Osteoblast (primary cell): ENCODE measurements around the gene TTC8. TPM values are rescaled to one million over a fixed set of nuclear protein-coding genes. Genes with fewer than 3 reads are reported as not detected.

Source experiments
- DNase-seq: peaks from one replicate; pipeline ENCODE4 v3.0.0; 2011; ENCODE audit warnings: low spot score, mixed read lengths; ENCODE audit not compliant: insufficient read length; ENCODE audit errors: missing footprints
- H2AFZ ChIP-seq: 2 replicates; pipeline ENCODE4 v1.6.0; 2011; ENCODE audit warnings: mild to moderate bottlenecking, low read length
- H3K27ac ChIP-seq: 2 replicates; pipeline ENCODE4 v1.5.1; 2011; ENCODE audit warnings: mild to moderate bottlenecking, low read depth, low read length, moderate library complexity
- H3K27me3 ChIP-seq: 2 replicates; pipeline ENCODE4 v1.6.0; 2012; ENCODE audit warnings: mild to moderate bottlenecking, control low read depth, inconsistent platforms, low read length, moderate library complexity; ENCODE audit not compliant: insufficient read depth
- H3K36me3 ChIP-seq: 2 replicates; pipeline ENCODE4 v1.5.1; 2011; ENCODE audit warnings: mild to moderate bottlenecking, low read length, control low read depth, moderate library complexity; ENCODE audit not compliant: insufficient read depth
- H3K4me1 ChIP-seq: 2 replicates; pipeline ENCODE4 v1.5.1; 2011; ENCODE audit warnings: mild to moderate bottlenecking, low read length, control low read depth, moderate library complexity; ENCODE audit not compliant: insufficient read depth
- H3K4me2 ChIP-seq: 2 replicates; pipeline ENCODE4 v1.6.0; 2011; ENCODE audit warnings: mild to moderate bottlenecking, low read length; ENCODE audit not compliant: insufficient read depth
- H3K4me3 ChIP-seq: fragments of 200-600 bp; sonication (generic); 3 replicates; pipeline ENCODE4 v1.5.1; 2012; ENCODE audit warnings: mild to moderate bottlenecking, low read length, inconsistent platforms; ENCODE audit not compliant: insufficient read depth
- H3K79me2 ChIP-seq: 2 replicates; pipeline ENCODE4 v1.6.0; 2012; ENCODE audit warnings: mild to moderate bottlenecking, low read length, control low read depth, inconsistent platforms; ENCODE audit not compliant: insufficient read depth
- H3K9me3 ChIP-seq: 2 replicates; pipeline ENCODE4 v1.5.1; 2011; ENCODE audit warnings: low read depth, low read length, control low read depth
- H4K20me1 ChIP-seq: 2 replicates; pipeline ENCODE4 v1.6.0; 2012; ENCODE audit warnings: mild to moderate bottlenecking, low read length, control low read depth; ENCODE audit not compliant: insufficient read depth
- total RNA-seq: library from RNA; depleted of rRNA; stranded (reverse); fragments of >200 nt; gene quantifications from 2 replicates; pipeline ENCODE4 v1.2.3, GENCODE V29; 2012
- TF ChIP-seq, protein P1 (sequence below): IDR thresholded peaks from 2 replicates; pipeline ENCODE4 v1.5.1; 2011; ENCODE audit warnings: mild to moderate bottlenecking, low read depth, low read length, moderate library complexity; ENCODE audit errors: extremely low read depth

The TTC8 gene
- total RNA-seq, 1 donor, result 30.8 TPM

DNA sequence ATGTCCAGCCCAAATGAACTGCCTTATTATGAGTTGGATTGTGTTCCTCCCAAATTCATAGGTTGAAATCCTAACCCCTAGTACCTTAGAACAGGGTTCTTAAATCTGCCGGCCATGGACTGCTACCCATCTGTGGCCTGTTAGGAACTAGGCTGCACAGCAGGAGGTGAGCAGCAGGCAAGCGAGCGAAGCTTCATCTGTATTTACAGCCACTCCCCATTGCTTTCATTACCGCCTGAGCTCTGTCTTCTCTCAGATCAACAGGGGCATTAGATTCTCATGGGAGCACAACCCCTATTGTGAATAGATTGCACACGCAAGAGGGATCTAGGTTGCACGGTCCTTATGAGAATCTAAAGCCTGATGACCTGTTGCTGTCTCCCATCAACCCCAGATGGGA, 21.9 kb upstream of the TTC8 start:
- Histone ChIP-seq H3K27ac (no peak overlapping the region), H3K27me3 (no peaks in the 10 kb centered on the region), H3K79me2 (no peaks in the 10 kb centered on the region), H2AFZ (no peak overlapping the region), H3K4me3 (no peak overlapping the region), H3K36me3 (no peaks in the 10 kb centered on the region), H4K20me1 (no peaks in the 10 kb centered on the region), H3K4me1 (no peaks in the 10 kb centered on the region), H3K9me3 (no peaks in the 10 kb centered on the region), H3K4me2 (no peak overlapping the region)
- no peak for DNase-seq
- TF ChIP-seq, protein P1, sequence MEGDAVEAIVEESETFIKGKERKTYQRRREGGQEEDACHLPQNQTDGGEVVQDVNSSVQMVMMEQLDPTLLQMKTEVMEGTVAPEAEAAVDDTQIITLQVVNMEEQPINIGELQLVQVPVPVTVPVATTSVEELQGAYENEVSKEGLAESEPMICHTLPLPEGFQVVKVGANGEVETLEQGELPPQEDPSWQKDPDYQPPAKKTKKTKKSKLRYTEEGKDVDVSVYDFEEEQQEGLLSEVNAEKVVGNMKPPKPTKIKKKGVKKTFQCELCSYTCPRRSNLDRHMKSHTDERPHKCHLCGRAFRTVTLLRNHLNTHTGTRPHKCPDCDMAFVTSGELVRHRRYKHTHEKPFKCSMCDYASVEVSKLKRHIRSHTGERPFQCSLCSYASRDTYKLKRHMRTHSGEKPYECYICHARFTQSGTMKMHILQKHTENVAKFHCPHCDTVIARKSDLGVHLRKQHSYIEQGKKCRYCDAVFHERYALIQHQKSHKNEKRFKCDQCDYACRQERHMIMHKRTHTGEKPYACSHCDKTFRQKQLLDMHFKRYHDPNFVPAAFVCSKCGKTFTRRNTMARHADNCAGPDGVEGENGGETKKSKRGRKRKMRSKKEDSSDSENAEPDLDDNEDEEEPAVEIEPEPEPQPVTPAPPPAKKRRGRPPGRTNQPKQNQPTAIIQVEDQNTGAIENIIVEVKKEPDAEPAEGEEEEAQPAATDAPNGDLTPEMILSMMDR, result no peak

- DNase-seq, result no peak
- TF ChIP-seq, protein P1, result no peak
- Histone ChIP-seq H3K36me3 (no peaks in the 10 kb centered on the region), H3K27ac (no peak overlapping the region), H3K9me3 (no peaks in the 10 kb centered on the region), H3K79me2 (no peaks in the 10 kb centered on the region), H3K27me3 (no peaks in the 10 kb centered on the region), H4K20me1 (no peaks in the 10 kb centered on the region), H3K4me1 (no peaks in the 10 kb centered on the region), H3K4me3 (no peak overlapping the region), H2AFZ (no peak overlapping the region), H3K4me2 (no peak overlapping the region)
Measured at GRCh38 chr14:88804035-88804434, 20.4 kb upstream of the TTC8 start.

- Histone ChIP-seq H3K4me2 (no peak overlapping the region), H3K4me1 (no peaks in the 10 kb centered on the region), H3K79me2 (no peaks in the 10 kb centered on the region), H3K27me3 (no peaks in the 10 kb centered on the region), H4K20me1 (no peaks in the 10 kb centered on the region), H3K9me3 (no peaks in the 10 kb centered on the region), H3K4me3 (no peak overlapping the region), H3K27ac (no peak overlapping the region), H2AFZ (no peak overlapping the region), H3K36me3 (no peaks in the 10 kb centered on the region)
- TF ChIP-seq, protein P1, result no peak
- DNase-seq, result no peak
Measured at GRCh38 chr14:88804477-88804876, 20.0 kb upstream of the TTC8 start.

DNA sequence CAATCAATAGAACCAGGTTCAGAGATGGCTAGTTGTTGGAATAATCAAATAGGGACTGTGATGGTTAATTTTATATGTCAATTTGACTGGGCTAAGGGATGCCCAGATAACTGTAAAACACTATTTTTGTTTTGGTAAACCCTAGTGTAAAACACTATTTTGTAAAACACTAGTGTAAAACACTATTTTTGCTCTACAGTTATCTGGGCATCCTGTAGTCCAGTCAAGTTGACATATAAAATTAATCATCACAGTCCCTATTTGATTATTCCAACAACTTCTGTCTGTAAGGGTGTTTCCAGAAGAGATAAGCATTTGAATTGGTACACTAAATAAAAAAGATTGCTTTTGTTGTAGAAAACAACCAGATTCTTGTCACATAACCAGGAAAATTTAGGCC, 16.1 kb upstream of the TTC8 start:
- Histone ChIP-seq H3K36me3 (no peaks in the 10 kb centered on the region), H3K27me3 (no peaks in the 10 kb centered on the region), H3K4me2 (no peak overlapping the region), H3K4me1 (no peaks in the 10 kb centered on the region), H3K79me2 (no peaks in the 10 kb centered on the region), H3K27ac (no peak overlapping the region), H3K4me3 (no peak overlapping the region), H2AFZ (no peak overlapping the region), H3K9me3 (no peaks in the 10 kb centered on the region), H4K20me1 (no peaks in the 10 kb centered on the region)
- no peak for DNase-seq
- TF ChIP-seq, protein P1, result no peak
